ENCODE results near the gene PRDX5. TPM values are rescaled to one million over a fixed set of nuclear protein-coding genes. Genes with fewer than 3 reads are reported as not detected.
A peak's percentile ranks its signal among the peaks of the same experiment; 100 is the strongest.
"Not testable (repeated sequence)": the region's sequence is repeated elsewhere in the genome, so short reads cannot be mapped to it uniquely, and the experiment has no call there.

Gene PRDX5
- total RNA-seq, 1 donor from 2014 or later: 73.6 TPM

DNA sequence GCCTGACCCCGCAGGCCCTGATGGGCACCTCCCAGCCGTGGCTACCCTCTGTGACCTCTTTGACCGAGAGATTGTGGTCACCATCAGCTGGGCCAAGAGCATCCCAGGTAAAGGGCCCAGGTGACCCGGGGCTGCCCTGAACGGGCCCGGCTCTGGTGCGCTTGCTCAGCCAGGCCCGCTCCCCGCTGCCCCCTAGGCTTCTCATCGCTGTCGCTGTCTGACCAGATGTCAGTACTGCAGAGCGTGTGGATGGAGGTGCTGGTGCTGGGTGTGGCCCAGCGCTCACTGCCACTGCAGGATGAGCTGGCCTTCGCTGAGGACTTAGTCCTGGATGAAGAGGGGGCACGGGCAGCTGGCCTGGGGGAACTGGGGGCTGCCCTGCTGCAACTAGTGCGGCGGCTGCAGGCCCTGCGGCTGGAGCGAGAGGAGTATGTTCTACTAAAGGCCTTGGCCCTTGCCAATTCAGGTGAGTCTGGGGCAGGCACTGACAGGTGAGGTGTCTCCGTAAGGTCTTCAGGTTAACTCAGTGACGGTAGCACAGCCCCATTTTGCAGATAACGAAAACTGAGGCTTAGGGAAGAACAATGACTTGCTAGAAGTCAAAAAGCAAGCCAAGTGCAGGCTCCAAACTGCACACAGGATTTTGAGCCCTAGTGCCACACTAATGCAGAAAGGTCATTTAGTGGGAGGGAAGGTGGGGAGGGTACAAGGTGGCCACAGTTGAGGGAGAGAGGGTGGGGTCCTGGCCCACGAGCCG, 2.9 kb upstream of the PRDX5 start:
- H3K4me3 Mint-ChIP-seq: no peak overlapping the region
- TF ChIP-seq, protein P1, sequence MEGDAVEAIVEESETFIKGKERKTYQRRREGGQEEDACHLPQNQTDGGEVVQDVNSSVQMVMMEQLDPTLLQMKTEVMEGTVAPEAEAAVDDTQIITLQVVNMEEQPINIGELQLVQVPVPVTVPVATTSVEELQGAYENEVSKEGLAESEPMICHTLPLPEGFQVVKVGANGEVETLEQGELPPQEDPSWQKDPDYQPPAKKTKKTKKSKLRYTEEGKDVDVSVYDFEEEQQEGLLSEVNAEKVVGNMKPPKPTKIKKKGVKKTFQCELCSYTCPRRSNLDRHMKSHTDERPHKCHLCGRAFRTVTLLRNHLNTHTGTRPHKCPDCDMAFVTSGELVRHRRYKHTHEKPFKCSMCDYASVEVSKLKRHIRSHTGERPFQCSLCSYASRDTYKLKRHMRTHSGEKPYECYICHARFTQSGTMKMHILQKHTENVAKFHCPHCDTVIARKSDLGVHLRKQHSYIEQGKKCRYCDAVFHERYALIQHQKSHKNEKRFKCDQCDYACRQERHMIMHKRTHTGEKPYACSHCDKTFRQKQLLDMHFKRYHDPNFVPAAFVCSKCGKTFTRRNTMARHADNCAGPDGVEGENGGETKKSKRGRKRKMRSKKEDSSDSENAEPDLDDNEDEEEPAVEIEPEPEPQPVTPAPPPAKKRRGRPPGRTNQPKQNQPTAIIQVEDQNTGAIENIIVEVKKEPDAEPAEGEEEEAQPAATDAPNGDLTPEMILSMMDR (IDR thresholded peaks at IDR 0.05): no peak
- H3K9me3 Mint-ChIP-seq: no peaks in the 10 kb centered on the region
- peaks cover 46% of the 10 kb centered on the region for H3K36me3 Mint-ChIP-seq (ENCODE audit: low read depth)
- POLR2A ChIA-PET: interaction anchor here (4.0 kb wide), 1 partner anchor 39 kb away, joined by 61 read pairs; no protein-coding TSS in a partner anchor
- intact Hi-C loops (cut with micrococcal nuclease): loop anchor here (5.0 kb wide), 3 partner anchors 83 to 427 kb away; partner anchors contain the start of genes DNAJC4, NAA40, RASGRP2 and VEGFB
- no peaks in the 10 kb centered on the region for H3K27me3 Mint-ChIP-seq
- ATAC-seq (ENCODE audit: low read depth) (no peak), DNase-seq (no peak)
- peaks cover 27% of the 10 kb centered on the region for H3K4me1 Mint-ChIP-seq
- CTCF ChIA-PET: interaction anchor here (2.3 kb wide), 1 partner anchor 40 kb away, joined by 10 read pairs; no protein-coding TSS in a partner anchor
- H3K27ac Mint-ChIP-seq: no peak overlapping the region

DNA sequence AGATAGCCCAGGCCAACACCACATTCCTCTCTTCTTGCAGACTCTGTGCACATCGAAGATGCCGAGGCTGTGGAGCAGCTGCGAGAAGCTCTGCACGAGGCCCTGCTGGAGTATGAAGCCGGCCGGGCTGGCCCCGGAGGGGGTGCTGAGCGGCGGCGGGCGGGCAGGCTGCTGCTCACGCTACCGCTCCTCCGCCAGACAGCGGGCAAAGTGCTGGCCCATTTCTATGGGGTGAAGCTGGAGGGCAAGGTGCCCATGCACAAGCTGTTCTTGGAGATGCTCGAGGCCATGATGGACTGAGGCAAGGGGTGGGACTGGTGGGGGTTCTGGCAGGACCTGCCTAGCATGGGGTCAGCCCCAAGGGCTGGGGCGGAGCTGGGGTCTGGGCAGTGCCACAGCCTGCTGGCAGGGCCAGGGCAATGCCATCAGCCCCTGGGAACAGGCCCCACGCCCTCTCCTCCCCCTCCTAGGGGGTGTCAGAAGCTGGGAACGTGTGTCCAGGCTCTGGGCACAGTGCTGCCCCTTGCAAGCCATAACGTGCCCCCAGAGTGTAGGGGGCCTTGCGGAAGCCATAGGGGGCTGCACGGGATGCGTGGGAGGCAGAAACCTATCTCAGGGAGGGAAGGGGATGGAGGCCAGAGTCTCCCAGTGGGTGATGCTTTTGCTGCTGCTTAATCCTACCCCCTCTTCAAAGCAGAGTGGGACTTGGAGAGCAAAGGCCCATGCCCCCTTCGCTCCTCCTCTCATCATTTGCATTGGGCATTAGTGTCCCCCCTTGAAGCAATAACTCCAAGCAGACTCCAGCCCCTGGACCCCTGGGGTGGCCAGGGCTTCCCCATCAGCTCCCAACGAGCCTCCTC, 2.0 kb upstream of the PRDX5 start:
- Mint-ChIP-seq H3K27ac (peak overlapping the region; percentile 99), H3K4me3 (peak overlapping the region; percentile 94), H3K36me3 (ENCODE audit: low read depth) (peaks cover 51% of the 10 kb centered on the region), H3K4me1 (peaks cover 29% of the 10 kb centered on the region)
- ATAC-seq (ENCODE audit: low read depth); DNase-seq; H3K27me3 Mint-ChIP-seq; H3K9me3 Mint-ChIP-seq: not testable (repeated sequence)
- ChIA-PET CTCF (interaction anchor here (0.5 to 4.2 kb wide), 6 partner anchors 11 to 133 kb away, joined by 3 to 138 read pairs (median 42); partner anchors contain the start of genes CCDC88B and ESRRA), POLR2A (interaction anchor here (0.6 to 4.9 kb wide), 7 partner anchors 11 to 1572 kb away, joined by 3 to 94 read pairs (median 59); partner anchors contain the start of genes CATSPERZ, CCDC88B, ESRRA and FIBP)
- intact Hi-C loops (cut with micrococcal nuclease): loop anchor here (5.0 kb wide), 3 partner anchors 84 to 426 kb away; partner anchors contain the start of genes DNAJC4, NAA40, RASGRP2 and VEGFB

DNA sequence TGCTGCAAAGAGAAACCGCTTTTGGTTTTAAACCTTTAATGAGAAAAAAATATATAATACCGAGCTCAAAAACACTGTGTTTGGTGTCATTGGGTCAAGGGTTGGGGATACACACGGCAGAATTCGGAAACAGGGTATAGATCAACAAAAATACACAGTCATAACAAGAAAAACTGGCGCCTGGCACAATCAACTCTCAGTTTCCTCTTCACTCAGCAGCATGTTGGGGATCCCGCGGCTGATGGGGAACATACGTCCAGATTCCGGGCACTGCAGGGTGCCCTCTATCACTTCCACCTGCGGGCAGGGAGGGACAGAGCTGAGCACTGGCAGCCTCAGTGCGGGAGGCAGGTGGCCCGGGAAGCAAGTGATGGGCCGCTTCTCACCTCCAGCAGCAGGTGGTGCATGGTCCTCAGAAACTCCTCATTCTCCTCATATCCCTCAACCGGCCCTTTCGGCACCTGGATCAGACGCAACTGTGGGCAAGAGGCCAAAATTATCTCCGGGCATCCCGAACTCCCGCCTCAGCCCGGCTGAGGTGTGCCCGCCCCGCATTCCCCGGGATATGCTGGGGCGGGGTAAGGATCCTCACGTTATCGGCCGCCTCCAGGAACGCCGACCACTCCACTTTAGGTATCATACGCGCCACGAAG, 1.1 kb upstream of the PRDX5 start:
- Mint-ChIP-seq H3K9me3 (no peaks in the 10 kb centered on the region), H3K4me3 (peak overlapping the region; percentile 94), H3K27ac (peak overlapping the region; percentile 99), H3K4me1 (peaks cover 29% of the 10 kb centered on the region), H3K27me3 (no peaks in the 10 kb centered on the region), H3K36me3 (ENCODE audit: low read depth) (peaks cover 58% of the 10 kb centered on the region)
- intact Hi-C loops (cut with micrococcal nuclease): loop anchor here (1.0 to 5.0 kb wide), 8 partner anchors 11 to 426 kb away; partner anchors contain the start of genes DNAJC4, ESRRA, GPR137 and NAA40
- ATAC-seq (ENCODE audit: low read depth) (peak; percentile 4), DNase-seq (peak; percentile 42)
- POLR2A ChIA-PET: interaction anchor here (0.6 to 4.9 kb wide), 31 partner anchors 10 to 1951 kb away, joined by 3 to 94 read pairs (median 8); partner anchors contain the start of genes CATSPERZ, CCDC88B, ESRRA and FERMT3
- CTCF ChIA-PET: interaction anchor here (0.5 to 4.2 kb wide), 17 partner anchors 12 to 407 kb away, joined by 3 to 138 read pairs (median 11); partner anchors contain the start of genes CATSPERZ, CCDC88B, ESRRA and FERMT3
- TF ChIP-seq, protein P1 (IDR thresholded peaks at IDR 0.05): no peak

DNA sequence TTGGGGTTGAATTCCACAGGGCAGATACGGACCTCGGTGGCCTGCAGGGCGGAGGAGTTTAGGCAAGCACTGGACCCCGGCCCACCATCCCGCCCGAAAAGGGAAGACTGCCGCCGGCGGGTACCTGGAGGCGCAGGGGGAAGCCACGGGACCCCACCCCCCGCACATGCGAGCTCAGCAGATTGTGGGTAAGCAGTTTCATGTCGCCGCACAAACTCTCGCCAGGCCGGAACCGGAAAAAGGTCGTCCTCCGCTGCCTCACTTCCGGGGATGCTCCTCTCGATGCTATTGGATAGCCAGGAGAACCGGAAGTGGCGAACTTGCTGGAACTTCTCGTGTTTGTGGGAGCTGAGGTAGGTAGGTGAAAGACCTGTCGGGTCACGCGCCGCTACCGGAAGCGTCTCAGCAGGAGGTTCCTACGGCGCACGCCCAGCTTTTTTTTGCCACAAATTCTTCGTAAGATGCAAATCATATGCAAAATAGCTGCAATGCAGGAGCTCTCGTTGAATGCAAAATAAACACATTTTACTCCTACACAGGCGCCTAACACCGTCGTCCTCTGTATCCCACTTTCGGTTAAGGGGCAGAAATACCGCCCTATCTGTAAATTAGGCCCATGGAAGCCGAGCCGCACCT, 478 bp upstream of the PRDX5 start, which contains the start of gene TRMT112:
TSS of gene TRMT112 (minus strand) at position 235 of the 636 bp plus-strand sequence. CDS start at position 202, 33 bp downstream.
- DNase-seq (peak; percentile 74), ATAC-seq (ENCODE audit: low read depth) (peak; percentile 63)
- ChIA-PET CTCF (interaction anchor here (0.8 to 4.2 kb wide), 22 partner anchors 10 to 407 kb away, joined by 3 to 138 read pairs (median 7); partner anchors contain the start of genes BAD, CATSPERZ, CCDC88B and ESRRA), POLR2A (interaction anchor here (0.5 to 4.9 kb wide), 42 partner anchors 8 to 1950 kb away, joined by 3 to 94 read pairs (median 5); partner anchors contain the start of genes C11orf98, CCDC88B, CSKMT and ESRRA)
- Mint-ChIP-seq H3K27me3 (no peaks in the 10 kb centered on the region), H3K36me3 (ENCODE audit: low read depth) (peaks cover 57% of the 10 kb centered on the region), H3K9me3 (no peaks in the 10 kb centered on the region), H3K4me3 (peak within 1 kb of the TSS; percentile 94), H3K4me1 (peaks cover 29% of the 10 kb centered on the region), H3K27ac (peak within 1 kb of the TSS; percentile 99)
- intact Hi-C loops (cut with micrococcal nuclease): loop anchor here (1.0 to 5.0 kb wide), 8 partner anchors 12 to 425 kb away; partner anchors contain the start of genes DNAJC4, ESRRA, GPR137 and NAA40
- TF ChIP-seq, protein P1 (IDR thresholded peaks at IDR 0.05): no peak
